GM11168 (cell line): ENCODE results near the gene RPS23.

Experiments used
- in situ Hi-C: fragments of 300-500 bp; cut with MboI; formaldehyde crosslinking; loops from one replicate; pipeline ENCODE4 v1.12.0; 2022; ENCODE audit warnings: low sequenced_read_pairs; ENCODE audit not compliant: unreplicated experiment

The RPS23 gene

GRCh38 chr5:82277987-82278710, at the start of gene RPS23:
Gene RPS23 (minus strand): TSS chr5:82278354. CDS start chr5:82278323, 31 bp downstream.
- in situ Hi-C loops, result no loop called here

- in situ Hi-C loops, result no loop called here
Measured at GRCh38 chr5:82327941-82328340, 49.8 kb upstream of the RPS23 start.

GRCh38 chr5:82325996-82326395, 47.8 kb upstream of the RPS23 start:
- in situ Hi-C loops, result no loop called here

GRCh38 chr5:82325155-82325554, 47.0 kb upstream of the RPS23 start:
- in situ Hi-C loops, result no loop called here

GRCh38 chr5:82320966-82321365, 42.8 kb upstream of the RPS23 start:
- in situ Hi-C loops, result no loop called here

- in situ Hi-C loops, result no loop called here
Measured at GRCh38 chr5:82319651-82320376, 41.7 kb upstream of the RPS23 start.

GRCh38 chr5:82319192-82319591, 41.0 kb upstream of the RPS23 start:
- in situ Hi-C loops, result no loop called here

- in situ Hi-C loops, result no loop called here
Measured at GRCh38 chr5:82314964-82315758, 37.0 kb upstream of the RPS23 start.

GRCh38 chr5:82313016-82313415, 34.9 kb upstream of the RPS23 start:
- in situ Hi-C loops, result no loop called here

GRCh38 chr5:82312373-82312856, 34.3 kb upstream of the RPS23 start:
- in situ Hi-C loops, result no loop called here

- in situ Hi-C loops, result no loop called here
Measured at GRCh38 chr5:82309091-82309531, 31.0 kb upstream of the RPS23 start.

GRCh38 chr5:82308416-82308815, 30.3 kb upstream of the RPS23 start:
- in situ Hi-C loops, result no loop called here

- in situ Hi-C loops, result no loop called here
Measured at GRCh38 chr5:82307451-82307850, 29.3 kb upstream of the RPS23 start.

GRCh38 chr5:82306151-82306550, 28.0 kb upstream of the RPS23 start:
- in situ Hi-C loops, result no loop called here

GRCh38 chr5:82301190-82301589, 23.0 kb upstream of the RPS23 start:
- in situ Hi-C loops, result no loop called here

- in situ Hi-C loops, result no loop called here
Measured at GRCh38 chr5:82298668-82299067, 20.5 kb upstream of the RPS23 start.

GRCh38 chr5:82297711-82298110, 19.6 kb upstream of the RPS23 start:
- in situ Hi-C loops, result no loop called here

- in situ Hi-C loops, result no loop called here
Measured at GRCh38 chr5:82296929-82297328, 18.8 kb upstream of the RPS23 start.

GRCh38 chr5:82295959-82296531, 17.9 kb upstream of the RPS23 start:
- in situ Hi-C loops, result no loop called here

GRCh38 chr5:82295144-82295543, 17.0 kb upstream of the RPS23 start:
- in situ Hi-C loops, result no loop called here
